Smooth muscle cell of the coronary artery (primary cell): ENCODE results near the gene RAD1. TPM values are rescaled to one million over a fixed set of nuclear protein-coding genes. Genes with fewer than 3 reads are reported as not detected.

Experiments
- total RNA-seq: library from RNA; depleted of rRNA; stranded (reverse); fragments of >200 nt; gene quantifications from 2 replicates; pipeline ENCODE4 v1.2.3, GENCODE V29; 2014; ENCODE audit warnings: low replicate concordance

The RAD1 gene
- 30.7 and 41.4 TPM in 2 replicates for total RNA-seq

GRCh38 chr5:34915139-34915855 is at the start of gene RAD1, which contains the start of gene BRIX1:
Gene RAD1, minus strand, starts transcription at chr5:34915504. Its CDS starts 612 bp downstream, at chr5:34914892.
Gene BRIX1, plus strand, starts transcription at chr5:34915711. Its CDS starts 28 bp downstream, at chr5:34915739.

GRCh38 chr5:34929134-34929719 is 13.9 kb upstream of the RAD1 start, which contains the start of gene DNAJC21:
Gene DNAJC21, plus strand, starts transcription at chr5:34929559. Its CDS starts 261 bp downstream, at chr5:34929820.

Other genes with a start within 250 kb of the RAD1 start
- gene TTC23L, start 76.3 kb downstream of the RAD1 start, total RNA-seq: 0.12 TPM in 1 of 2 replicates, not detected in the other
- 18.6 and 23.2 TPM in 2 replicates for gene BRIX1, start 207 bp upstream of the RAD1 start, total RNA-seq
- 28.0 and 80.7 TPM in 2 replicates for gene DNAJC21, start 14.1 kb upstream of the RAD1 start, total RNA-seq
- gene AGXT2, start 132.4 kb upstream of the RAD1 start, total RNA-seq: not detected in 2 replicates